DMS114 treated with DMSO at 0.1 percent for 48 hours (cell line): Measurements from ENCODE around the gene COP1.
"Not testable (repeated sequence)": the region's sequence is repeated elsewhere in the genome, so short reads cannot be mapped to it uniquely, and the experiment has no call there.

Experiments used
- DNase-seq: peaks from one replicate; lab custom pipeline; 2025; ENCODE audit not compliant: unreplicated experiment; lab: John Stamatoyannopoulos, UW

COP1 gene

GRCh38 chr1:176051402-176051801 is 155.7 kb downstream of the COP1 start:
- DNase-seq: no peak

GRCh38 chr1:176049582-176049981 is 157.5 kb downstream of the COP1 start:
- no peak for DNase-seq

- DNase-seq: no peak
Observed at GRCh38 chr1:176046926-176047325, 160.2 kb downstream of the COP1 start.

DNA sequence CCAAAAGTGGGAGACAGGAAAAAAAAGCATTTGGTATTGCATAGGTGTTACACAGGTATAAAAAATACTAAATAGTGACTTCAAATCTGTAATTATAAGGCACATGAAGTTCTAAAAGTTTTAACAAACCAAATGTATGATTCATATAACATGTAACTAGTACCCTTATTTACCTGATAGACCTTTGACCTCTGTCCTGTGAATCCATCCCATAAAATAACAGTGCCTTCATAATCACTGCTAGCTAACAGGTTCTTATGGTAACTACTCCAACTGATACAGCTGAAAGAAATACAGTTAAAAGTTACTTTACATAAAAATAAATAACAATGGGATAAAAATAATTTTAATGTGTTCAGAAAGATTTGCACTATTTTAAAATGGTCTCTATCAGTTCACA is 163.5 kb downstream of the COP1 start:
- DNase-seq: no peak

DNA sequence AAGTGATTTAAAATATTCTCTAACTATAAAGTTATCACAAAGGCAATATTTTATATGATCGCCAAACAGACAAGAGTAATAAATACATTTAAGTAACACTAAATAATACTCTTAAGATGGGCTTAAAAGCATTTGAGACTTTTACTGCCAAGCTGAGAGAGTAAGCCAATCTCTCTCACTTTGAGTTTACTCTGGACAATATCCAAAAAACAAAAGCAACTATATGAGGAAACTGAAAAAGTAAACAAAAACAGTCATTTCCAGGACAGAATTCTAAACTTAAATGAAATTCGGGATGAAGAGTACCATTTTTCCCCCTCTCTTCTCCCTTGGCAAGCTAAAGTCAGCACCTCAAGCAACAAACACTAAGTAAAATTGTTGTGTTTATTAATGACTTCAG is 173.2 kb downstream of the COP1 start:
- DNase-seq: no peak

DNA sequence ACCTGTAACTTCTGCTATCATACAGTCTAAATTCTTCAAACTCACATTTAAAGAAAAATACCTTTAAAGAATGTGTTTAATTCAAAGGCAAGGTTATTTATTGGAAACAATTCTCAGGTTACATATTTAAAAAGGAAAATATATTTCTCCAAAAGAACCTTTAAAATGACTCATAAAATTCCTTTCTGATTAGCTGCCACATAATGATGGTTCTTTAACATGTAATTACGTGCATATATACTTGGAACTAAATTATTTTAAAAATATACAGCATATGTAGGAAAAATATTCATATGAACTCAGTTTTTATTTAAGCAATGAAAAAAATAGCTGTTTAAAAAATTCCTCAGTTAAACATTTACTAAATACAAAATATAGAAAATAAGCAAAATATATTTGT is 173.6 kb downstream of the COP1 start:
- no peak for DNase-seq

GRCh38 chr1:176032040-176032645 is 174.9 kb downstream of the COP1 start:
- no peak for DNase-seq

DNA sequence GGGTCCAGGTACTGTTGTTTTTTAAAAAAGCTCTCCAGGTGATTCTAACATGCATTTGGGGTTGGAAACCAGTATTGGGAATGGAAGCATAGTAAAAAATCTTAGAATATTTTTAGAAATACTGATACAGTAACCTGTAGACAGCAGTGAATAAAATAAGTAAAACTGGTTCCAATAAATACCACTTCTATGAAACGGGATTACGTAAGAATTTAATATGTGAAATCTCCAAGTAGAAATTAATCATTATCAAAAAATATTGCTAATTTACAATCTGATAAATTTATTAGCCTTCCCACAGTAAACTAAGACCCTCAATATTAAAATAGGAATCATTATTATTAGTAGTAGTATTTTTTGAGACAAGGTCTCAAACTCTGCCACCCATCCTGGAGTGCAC is 177.5 kb downstream of the COP1 start:
- DNase-seq: no peak

DNA sequence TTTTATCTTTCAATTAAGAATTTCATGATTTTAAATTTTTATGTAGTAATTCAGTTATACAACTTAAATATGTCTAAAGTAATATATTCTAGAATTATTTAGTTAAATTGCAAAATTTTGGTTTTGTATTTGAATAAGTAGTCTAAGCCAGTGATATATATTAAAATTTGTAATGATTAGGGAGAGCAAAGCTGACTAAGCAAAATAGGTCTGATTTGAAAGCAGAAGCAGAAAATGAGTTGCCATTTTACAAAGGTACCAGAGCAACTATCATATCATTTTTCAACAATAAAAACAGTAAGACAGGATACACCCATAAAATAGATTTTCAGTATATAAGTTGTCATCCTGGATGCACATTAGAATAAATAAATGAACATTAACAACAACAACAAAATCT is 177.9 kb downstream of the COP1 start:
- no peak for DNase-seq

- not testable (repeated sequence) for DNase-seq
Observed at GRCh38 chr1:176027934-176028333, 179.2 kb downstream of the COP1 start.

DNA sequence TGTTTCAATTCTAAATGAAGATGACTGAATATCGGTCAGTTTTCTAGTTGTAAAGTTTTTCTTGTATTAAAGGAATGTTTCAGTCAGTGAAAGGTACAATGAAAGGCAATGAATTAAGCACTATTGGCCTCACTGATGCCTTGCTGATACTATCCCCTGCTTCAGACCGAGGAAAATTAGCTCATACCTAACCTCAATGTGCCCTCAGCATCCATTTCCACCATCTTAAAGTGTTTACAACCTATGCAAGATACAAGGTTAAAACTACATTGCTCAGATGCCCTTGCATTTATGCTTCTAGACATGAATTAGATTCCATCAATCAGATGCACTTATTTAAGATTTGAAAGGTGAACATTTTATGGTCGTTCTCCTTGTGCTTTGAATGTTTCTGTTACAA is 184.5 kb downstream of the COP1 start:
- no peak for DNase-seq

- DNase-seq: no peak
Observed at GRCh38 chr1:176017722-176018121, 189.4 kb downstream of the COP1 start.

DNA sequence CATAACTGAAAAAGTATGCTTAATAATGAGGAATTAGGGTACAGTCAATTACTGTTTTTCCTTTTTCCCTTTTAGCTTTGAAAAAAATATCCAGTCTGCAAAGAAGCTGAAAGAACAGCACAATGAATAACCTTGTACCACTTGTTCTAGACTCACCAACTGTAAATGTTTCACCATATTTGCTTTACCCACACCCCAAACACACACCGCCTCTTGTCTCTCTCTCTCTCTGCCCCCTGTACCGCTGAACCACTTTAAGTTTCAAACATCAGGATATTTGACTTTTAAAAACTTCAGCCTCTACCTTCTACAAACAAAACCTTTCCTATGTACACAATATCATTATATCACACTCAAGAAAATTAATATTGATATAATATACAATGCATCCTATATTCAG is 197.1 kb downstream of the COP1 start:
- no peak for DNase-seq

DNA sequence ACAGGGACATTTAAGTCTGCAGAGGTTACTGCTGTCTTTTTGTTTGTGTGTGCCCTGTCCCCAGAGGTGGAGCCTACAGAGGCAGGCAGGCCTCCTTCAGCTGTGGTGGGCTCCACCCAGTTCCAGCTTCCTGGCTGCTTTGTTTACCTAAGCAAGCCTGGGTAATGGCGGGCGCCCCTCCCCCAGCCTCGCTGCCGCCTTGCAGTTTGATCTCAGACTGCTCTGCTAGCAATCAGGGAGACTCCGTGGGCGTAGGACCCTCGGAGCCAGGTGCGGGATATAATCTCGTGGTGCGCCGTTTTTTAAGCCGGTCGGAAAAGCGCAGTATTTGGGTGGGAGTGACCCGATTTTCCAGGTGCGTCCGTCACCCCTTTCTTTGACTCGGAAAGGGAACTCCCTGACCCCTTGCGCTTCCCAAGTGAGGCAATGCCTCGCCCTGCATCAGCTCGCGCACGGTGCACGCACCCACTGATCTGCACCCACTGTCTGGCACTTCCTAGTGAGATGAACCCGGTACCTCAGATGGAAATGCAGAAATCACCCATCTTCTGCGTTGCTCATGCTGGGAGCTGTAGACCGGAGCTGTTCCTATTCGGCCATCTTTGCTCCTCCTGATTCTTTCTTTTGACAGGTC is 199.2 kb downstream of the COP1 start:
- not testable (repeated sequence) for DNase-seq

- not testable (repeated sequence) for DNase-seq
Observed at GRCh38 chr1:175994660-175995059, 212.4 kb downstream of the COP1 start.

DNA sequence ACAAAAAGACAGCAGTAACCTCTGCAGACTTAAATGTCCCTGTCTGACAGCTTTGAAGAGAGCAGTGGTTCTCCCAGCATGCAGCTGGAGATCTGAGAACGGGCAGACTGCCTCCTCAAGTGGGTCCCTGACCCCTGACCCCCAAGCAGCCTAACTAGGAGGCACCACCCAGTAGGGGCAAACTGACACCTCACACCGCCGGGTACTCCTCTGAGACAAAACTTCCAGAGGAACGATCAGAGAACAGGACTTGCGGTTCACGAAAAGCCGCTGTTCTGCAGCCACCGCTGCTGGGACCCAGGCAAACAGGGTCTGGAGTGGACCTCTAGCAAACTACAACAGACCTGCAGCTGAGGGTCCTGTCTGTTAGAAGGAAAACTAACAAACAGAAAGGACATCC is 214.3 kb downstream of the COP1 start:
- not testable (repeated sequence) for DNase-seq

DNA sequence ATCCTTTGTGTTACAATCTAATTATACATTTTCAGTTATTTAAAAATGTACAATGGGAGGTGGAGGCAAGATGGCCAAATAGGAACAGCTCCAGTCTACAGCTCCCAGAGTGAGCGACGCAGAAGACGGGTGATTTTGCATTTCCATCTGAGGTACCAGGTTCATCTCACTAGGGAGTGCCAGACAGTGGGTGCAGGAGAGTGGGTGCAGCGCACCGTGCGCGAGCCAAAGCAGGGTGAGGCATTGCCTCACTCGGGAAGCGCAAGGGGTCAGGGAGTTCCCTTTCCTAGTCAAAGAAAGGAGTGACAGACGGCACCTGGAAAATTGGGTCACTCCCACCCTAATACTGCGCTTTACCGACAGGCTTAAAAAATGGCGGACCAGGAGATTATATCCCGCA is 214.9 kb downstream of the COP1 start:
- not testable (repeated sequence) for DNase-seq

DNA sequence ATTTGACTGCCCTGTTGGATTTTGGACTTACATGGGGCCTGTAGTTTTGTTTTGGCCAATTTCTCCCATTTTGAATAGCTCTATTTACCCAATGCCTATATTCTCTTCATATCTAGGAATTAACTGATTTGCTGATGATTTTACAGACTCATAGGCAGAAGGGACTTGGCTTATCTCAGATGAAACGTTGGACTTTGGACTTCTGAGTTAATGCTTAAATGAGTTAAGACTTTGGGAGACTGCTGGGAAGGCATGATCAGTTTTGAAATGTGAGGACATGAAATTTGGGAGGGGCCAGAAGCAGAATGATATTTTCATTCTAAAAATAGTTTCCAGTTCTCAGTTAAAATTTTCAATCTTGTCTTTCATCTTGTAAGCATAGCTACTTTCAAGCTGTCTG is 222.3 kb downstream of the COP1 start:
- DNase-seq: no peak

GRCh38 chr1:175984057-175984812 is 222.9 kb downstream of the COP1 start:
- DNase-seq: no peak

DNA sequence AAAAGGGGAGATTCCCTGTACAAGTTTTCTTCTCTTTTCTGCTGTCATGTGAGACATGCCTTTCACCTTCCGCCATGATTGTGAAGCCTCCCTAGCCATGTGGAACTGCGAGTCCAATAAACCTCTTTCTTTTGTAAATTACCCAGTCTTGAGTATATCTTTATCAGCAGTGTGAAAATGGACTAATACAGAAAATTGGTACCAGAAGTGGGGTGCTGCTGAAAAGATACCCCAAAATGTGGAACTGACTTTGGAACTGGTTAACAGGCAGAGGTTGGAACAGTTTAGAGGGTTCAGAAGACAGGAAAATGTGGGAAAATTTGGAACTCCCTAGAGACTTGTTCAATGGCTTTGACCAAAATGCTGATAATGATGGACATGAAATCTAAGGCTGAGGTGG is 223.7 kb downstream of the COP1 start:
- DNase-seq: not testable (repeated sequence)

DNA sequence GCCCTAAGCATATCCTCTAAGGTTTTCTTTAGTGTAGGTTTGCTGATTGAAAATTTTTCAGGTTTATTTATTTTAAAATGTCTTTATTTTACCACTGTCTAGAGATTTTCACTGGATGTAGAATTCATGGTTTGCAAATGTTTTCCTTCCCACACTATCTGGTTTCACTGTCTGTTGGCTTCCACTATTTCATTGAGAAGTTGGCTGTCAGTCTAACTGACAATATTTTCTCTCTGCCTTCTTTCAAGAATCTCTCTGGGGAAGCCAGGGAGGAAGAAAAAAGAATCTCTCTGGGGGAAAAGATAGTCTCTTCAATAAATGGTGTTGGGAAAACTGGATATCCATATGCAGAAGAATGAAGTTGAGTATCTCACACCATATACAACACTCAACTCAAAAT is 226.0 kb downstream of the COP1 start:
- DNase-seq: no peak

- no peak for DNase-seq
Observed at GRCh38 chr1:175978926-175979325, 228.2 kb downstream of the COP1 start.
